GM21619 (cell line): ENCODE data around the gene EPB41L4A.
"Not testable (repeated sequence)": the region's sequence is repeated elsewhere in the genome, so short reads cannot be mapped to it uniquely, and the experiment has no call there.

Experiments used
- ATAC-seq: cut with Tn5 transposase; IDR thresholded peaks from one replicate; pipeline ENCODE4 v1.9.1; 2021; ENCODE audit not compliant: unreplicated experiment

The EPB41L4A gene

DNA sequence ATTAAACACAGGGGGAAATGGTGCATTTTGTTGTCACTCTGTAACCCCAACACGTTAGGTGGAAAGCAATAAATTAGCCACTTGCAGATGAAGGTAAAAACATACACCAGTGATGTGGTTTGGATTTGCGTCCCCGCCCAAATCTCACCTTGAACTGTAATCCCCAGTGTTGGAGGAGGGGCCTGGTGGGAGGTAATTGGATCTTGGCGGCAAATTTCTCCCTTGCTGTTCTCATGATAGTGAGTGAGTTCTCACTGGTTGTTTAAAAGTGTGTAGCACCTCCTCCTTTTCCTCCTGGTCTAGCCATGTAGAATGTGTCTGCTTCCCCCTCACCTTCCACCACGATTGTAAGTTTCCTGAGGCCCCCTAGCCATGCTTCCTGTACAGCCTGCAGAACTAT is 17.2 kb downstream of the EPB41L4A start:
- no peak for ATAC-seq

DNA sequence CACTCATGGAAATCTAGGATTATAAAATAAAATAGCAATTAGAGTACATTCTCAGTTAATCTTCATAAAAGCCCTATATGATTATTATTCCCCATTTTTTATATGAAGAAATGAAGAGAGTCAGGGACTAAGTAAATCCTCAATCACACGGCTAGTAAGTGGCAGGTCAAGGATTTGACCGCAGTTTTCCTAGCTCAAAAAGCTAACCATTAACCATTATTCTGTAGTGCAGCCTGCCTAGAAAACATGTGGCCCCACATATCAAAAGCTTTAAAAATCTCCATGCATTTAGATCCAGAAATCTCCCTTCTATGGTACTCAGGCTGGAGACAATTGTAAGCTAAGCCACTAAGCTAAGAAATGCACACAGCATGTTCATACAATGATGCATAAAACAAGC is 21.4 kb downstream of the EPB41L4A start:
- no peak for ATAC-seq

DNA sequence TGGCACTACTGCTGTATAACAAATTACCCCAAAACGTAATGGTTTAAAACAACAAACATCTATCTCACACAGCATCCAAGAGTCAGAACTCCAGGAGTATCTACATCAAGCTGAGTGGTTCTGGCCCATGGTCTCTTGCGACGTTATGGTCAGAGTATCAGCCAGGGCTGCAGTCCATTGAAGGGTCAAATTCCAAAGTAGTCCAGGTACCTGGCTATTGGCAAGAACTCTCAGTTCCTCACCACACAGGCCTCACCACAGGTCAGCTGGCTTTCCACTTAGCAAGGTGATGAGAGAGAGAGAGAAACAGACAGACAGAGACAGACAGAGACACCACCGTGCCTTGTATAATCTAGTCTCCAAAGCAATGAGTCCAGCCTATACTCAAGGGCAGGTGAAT is 22.6 kb downstream of the EPB41L4A start:
- no peak for ATAC-seq

DNA sequence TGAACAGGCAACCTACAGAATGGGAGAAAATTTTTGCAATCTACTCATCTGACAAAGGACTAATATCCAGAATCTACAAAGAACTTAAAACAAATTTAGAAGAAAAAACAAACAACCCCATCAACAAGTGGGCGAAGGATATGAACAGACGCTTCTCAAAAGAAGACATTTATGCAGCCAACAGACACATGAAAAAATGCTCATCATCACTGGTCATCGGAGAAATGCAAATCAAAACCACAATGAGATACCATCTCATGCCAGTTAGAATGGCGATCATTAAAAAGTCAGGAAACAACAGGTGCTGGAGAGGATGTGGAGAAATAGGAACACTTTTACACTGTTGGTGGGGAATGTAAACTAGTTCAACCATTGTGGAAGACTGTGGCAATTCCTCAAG is 23.8 kb downstream of the EPB41L4A start:
- not testable (repeated sequence) for ATAC-seq

DNA sequence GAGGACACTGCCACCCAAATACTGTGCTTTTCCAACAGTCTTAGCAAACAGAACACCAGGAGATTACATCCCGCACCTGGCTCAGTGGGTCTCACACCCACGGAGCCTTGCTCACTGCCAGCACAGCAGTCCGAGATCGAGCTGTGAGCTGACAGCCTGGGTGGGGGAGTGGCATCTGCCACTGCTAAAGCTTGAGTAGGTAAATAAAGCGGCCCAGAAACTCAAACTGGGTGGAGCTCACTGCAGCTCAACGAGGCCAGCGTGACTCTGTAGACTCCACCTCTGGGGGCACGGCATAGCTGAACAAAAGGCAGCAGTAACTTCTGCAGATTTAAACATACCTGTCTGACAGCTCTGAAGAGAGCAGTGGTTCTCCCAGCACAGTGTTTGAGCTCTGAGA is 28.8 kb downstream of the EPB41L4A start:
- no peak for ATAC-seq

DNA sequence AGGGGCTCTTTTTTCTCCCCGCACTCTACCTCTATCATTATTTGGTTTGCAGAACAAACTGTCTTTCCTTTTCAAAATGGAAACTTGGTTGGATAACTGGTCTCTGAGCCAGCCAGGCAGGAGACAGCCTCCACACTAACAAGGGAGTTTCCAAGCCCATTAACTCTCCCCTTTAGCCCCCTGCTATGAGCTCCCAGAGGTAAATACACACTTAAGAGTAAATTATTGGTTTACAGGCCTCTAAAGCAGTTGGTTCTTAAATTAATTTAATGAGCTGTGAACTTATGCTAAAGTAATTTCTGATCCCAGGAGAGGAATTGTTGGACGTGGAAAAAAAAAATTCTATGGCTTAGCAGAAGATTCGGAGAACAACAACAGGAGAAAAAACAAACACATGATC is 30.3 kb downstream of the EPB41L4A start:
- no peak for ATAC-seq

DNA sequence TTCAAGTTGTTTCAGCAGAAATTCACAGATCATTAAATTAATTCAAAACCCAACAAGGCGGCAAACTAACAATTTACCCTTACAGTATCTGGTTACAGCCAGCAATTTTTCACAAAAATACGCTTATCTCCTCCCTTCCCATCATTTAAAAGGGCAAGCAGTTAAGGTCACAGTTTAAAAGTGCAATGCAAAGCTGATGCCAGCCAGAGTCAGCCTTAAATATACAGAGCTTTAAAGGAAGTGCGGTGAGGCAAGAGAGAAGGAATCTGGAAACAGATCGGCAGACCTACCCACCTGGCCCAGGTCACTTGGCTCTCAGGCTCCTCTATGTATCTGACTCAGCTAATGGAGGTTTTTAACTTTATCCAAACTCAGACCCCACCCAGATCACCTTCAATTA is 31.0 kb downstream of the EPB41L4A start:
- no peak for ATAC-seq

DNA sequence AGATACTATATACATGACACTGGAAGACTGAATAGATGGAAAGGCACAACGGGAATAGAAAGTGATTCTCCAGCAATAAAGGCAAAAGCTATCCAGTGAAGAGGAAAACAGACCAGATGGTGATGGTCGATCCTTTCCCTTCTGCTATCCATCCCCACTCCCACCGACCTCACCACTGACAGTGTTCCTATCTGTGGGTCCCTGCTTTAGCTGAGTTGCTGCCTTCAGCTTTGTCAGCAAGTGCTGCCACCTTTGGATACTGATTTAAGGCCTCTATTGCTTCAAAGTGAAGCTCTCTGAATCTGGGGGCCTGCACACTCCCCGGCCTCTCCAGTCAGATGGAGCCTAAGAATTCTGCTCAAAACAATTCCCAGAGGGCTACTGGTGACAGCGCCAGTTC is 32.3 kb downstream of the EPB41L4A start:
- no peak for ATAC-seq

DNA sequence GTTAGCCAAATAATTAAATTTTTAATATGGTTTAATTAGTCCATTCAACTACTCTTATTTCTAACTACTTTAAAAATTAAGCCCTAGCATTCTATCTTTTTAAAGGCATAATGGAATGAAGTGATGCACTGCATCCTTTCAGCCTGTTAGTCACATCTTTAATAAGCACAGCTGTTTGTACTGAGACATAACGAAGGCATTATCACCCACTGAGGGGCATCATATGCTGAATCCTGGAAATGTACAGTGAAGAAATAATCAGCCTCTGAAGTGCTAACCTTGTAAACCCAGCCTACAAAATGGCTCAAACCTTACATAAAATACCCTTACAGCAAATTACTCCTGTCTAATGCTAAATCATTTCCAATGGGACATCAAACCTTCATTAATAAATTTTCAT is 33.1 kb downstream of the EPB41L4A start:
- ATAC-seq = no peak

DNA sequence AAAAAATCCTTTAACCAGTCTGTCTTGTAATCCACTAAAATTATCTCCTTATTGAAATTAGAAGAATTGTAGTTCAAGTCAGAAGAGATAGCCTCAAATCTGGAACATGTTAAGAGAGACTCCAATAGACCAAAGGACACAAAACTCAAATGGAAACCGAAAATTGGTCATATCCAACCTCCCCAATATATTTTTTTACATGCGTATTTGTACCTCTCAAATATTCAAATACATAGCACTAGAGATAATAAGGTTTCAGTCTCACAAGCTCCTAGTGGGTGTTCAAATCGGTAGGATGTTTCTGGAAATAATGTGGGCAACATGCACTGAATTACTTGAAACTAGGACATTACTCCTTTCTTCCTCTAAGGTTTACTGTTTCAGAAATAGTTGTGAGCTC is 33.5 kb downstream of the EPB41L4A start:
- peak; percentile 50 for ATAC-seq

DNA sequence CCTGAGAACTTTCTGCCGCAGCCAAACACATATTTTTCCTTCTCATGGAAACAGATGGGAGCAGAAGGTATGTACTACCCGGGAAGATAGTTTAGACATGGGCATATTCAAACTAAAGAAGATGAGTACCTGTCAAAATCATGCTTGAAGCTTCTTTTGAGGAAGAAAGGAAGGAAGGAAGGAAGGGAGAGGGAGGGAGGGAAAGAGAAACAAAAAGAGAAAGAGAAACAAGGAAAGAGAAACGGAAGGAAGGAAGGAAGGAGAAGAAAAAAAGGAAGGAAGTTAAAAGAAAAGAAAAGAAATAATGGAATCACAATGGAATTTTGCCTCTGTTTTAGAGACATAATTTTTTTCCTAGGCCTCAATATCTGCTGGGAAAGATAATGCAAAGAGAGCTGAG is 34.6 kb downstream of the EPB41L4A start:
- no peak for ATAC-seq

DNA sequence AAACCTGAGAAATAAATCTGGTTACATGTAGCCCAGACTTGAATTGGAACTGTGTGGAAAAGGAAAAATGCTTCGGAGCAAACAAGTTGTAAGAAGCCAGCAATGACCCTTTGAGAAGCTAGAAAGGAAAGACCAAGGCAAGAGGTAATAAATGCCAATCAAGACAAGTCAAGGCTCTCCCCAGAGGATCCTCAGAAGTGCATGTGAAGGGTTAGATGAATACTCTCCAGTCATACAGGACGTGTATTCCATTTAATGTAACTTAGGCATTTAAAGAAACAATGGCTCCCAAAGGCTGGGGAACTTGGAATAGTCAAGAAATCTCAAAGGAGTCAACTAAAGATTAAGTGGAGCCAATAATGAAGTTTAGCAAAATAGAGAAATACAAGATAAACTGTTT is 36.2 kb downstream of the EPB41L4A start:
- ATAC-seq = no peak

DNA sequence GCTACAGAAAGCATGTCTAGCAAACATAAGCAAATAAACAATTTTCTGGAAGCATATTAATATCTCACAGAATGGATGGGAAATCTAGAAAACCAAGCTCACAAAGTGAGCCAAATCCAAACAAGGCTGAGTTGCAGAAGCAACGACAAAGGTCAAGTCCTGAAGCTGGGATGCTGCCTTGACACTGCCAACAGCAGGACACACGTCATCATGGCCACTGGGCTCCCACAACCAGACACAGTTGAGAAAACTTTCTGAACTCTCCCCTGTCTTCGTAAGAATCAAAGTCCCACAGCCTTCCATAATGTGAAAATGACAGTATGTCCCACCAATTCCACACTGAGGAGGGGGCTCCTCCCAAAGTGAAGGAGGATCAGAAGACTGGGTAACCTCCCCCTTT is 37.6 kb downstream of the EPB41L4A start:
- ATAC-seq = no peak

DNA sequence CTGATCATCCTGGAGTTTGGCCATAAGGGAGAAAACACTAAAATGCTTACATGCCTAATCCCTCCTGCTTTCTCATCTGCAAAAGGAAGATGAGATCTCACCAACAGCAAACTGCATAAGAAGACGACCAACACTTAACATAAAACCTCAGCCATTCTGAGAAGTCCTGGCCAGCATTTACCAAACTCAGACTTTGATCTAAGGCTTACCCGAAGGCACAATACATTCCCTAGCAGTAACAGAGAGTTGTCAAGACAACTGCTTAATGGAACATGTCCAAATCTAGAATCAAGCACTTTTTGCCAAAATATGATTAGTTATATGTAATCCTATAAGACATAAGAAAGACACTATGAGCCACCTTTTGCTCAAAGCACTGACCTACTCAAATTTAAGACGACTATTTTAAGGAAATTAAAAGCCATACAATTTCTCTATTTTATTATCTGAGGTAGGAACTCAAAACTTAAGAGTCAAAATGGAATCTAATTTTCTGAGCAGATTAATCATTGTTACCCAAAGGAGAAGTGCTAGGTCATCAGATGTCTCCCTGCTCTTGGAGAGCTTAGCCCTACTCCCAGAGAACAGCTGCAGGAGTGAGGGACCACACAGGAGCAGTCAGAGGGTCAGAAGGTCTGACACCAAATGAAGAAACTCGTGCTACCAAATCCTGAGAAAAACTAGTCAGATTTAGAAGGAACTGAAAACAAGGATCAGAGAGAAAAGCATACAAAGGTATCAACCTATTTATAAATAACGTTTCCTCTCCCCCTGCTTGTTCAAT is 39.3 kb downstream of the EPB41L4A start:
- ATAC-seq = no peak

DNA sequence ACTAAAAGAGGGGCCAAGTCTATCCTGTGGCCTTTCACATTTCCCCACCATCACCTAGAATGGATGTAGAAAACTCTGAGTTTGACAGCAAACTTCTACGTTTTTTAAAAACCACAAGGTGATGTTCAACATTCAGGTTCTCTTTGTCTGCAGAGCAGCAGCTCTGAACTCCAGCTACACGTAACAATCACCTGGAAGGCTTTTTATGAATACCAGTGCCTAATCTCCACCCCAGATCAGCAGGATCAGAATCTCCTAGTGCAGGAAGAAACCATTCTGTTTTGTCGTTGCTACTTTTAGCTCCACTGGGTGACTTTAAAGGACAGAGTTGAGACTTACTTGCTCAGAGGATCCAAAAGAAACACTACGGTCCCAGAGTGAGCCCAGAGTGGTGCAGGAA is 44.3 kb downstream of the EPB41L4A start:
- ATAC-seq = no peak

DNA sequence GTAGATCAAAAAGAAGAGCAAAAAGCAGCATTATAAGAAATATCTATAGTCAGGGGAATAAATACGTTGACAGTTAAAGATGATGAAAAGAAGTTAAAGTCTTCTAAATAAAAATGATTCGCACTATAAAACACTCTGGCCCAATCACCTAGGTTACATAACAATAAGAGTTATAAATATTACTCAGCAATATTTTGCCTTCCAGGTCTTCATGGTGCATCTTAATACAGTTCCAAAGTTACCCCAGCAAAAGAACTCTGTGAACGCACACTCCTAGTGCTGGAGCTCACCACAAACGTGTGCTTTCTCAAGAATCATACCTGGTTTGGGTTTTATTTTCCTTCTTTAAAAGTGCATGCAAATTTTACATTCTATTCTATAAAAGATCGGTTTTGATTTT is 44.7 kb downstream of the EPB41L4A start:
- ATAC-seq = no peak

DNA sequence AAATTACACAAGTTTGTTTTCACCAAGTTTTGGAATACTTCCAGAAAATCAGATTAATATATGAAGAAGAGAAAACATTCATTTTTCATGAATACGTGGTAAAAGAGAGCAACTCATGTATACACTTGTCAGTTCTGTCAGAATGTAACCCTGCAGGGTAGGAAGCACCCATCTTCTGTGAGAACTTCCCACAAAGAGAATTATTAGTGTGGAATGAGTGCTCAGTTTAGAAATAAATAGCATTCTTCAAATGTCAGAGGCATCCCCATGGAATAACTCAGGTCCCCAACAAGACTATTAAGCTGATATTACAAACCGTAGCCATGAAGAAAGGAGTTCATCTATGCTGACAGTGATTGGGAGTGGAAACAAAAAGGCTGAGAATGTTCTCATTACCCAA is 45.2 kb downstream of the EPB41L4A start:
- no peak for ATAC-seq

DNA sequence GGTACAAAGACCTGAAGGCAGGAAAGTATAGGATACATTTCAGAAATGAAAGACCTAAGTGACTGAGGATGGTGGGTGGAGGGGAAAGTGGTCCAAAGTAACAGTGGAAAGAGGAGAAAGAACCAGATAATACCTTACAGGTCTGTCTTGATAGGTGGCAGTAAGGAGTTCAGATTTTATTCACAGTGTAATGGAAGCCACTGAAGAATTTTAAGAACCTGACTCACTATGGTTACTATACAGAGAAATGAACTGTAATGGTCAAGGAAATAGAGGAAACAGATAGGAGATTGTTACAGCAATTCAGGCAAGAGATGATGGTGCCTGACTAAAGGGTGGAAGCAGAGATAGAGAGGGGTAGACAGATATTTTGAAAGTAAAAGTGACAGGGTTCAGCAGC is 46.5 kb downstream of the EPB41L4A start:
- ATAC-seq = no peak

DNA sequence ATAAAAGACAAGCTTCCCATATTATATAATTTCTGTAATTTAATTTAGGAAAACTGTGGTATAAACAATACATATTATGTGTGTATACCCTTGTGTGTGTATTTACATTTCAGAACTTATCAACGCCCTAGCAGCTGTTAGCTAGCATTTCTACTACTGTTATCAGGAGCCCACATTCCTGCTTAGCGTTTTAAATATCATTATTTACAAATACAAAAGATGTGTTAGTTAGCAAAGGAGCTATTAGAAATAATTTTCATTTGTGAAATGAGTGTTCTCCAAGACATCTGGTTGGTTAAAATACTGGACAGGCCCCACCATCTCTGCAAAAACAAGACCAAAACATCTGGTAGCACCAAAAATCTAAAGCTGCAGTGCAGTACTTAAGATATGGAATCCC is 48.0 kb downstream of the EPB41L4A start:
- ATAC-seq = no peak

DNA sequence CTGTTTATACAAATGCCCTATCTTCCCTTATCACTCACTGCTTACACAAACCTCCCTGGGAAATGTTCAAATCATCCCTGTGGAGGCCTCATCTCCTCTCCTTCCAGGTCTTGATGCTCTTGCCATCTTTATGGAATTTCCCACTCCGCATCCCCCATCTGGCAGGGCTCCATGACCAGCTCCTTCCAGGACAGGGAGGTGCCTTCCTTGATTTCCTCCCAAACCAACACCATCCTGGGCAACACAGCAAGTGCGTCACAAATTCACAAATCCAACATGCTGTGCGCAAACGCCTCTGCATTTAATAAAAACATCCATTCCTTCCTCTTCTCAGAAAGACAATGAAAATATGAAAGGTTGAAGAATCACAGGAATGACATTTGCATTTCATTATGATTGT is 51.7 kb downstream of the EPB41L4A start:
- ATAC-seq = no peak

DNA sequence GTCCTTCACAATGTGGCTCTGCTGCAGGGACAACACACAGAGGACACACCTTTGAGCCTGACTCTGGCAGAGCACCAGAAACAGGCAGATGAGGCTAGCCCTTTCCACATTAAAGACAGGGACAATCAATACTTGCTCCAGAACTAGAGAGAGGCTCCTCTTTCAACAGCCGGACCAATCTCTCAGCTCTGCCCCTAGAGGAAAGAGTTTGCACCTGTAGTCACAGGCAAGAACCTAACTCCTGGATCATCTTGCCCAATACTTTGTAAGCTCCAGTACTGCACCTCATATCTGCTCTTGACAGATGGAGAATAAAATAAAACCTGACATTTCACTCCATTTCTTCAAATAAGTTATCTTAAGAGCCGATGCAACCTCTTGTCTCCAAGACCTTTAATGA is 52.1 kb downstream of the EPB41L4A start:
- ATAC-seq = no peak

DNA sequence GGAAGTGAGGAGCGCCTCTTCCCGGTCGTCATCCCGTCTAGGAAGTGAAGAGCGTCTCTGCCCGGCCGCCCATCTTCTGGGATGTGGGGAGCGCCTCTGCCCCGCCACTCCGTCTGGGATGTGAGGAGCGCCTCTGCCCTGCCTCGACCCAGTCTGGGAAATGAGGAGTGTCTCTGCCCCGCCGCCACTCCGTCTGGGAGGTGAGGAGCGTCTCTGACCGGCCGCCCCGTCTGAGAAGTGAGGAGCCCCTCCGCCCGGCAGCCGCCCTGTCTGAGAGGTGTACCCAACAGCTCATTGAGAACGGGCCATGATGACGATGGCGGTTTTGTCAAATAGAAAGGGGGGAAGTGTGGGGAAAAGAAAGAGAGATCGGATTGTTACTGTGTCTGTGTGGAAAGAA is 58.3 kb downstream of the EPB41L4A start:
- not testable (repeated sequence) for ATAC-seq

DNA sequence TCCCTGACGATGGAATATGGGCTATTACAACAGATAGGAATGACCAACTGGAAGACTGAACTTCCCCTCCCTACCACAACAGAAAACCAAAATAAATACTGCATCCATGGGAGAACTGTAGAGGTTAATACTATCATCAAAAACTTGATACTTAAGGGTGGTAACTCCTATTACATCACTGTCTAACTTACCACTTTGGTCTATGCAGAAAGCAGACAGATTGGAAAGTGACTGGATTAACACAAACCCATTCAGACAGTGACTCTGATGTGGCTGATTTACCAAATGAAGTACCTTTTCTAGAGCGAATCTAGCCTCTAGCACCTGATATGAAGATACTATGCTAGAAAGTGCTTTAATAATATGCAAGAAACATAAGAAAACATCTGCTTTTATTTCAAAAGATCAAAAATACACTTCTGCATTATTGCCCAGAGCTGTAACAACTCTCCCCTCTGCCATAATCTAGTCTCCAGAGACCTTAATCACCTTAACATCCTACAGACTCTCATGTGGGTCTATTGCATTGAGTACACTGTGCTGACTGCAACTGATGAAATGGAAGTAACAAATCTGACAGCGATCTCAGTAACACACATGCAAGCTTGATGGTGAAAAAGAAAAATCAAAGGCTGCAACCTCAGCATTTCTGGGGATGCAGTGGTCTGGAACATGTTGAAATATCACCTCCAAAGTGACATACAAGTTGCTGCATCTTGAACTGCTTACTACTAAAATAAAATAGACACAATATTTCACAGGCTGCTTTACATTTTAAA is 62.7 kb downstream of the EPB41L4A start:
- ATAC-seq = no peak
